Measurements from ENCODE around the gene CEMP1.
A peak's percentile ranks its signal among the peaks of the same experiment; 100 is the strongest.

Gene CEMP1

DNA sequence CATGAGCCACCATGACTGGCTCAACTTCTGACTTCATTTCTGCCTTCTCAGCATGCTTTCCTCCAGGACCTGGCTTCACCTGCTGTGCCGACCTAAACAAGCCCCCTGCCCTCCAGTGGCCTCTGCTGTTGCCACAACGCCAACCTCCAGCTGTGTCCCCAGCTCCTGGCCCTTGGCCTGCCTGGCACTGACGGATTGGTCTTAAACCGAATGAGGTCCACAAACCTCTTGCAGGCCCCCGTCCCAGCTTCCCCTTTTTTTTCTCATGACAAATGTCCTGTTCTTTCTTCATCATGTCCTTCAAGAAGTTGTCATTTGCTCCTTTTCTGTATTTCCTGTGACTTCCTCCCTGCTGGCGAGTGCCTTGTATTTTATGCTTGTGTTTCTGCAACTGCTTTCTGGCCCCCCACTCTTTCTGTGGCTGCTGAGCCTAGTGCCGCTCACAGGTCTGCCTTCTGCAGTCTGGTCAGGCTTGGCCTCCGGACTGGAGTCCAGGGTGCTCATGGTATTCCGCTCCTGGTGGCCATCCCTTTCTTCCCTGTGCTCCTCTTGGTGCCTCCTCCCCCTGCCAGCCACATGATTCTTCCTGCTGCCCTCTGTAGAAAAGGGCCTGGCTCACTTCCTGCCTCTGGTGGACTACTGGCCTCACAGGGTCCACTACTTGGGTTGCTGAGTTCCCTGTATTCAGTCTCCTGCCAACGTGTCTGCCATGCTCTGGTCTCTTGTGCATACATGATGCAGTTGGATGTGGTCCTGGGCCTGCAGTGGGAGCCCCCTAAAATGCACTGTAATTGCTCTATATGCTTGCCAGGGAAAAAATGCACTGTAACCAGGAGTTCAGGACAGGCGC is 14.6 kb downstream of the CEMP1 start:
- peak overlapping the region; percentile 24 for H3K4me3 ChIP-seq (ENCODE audit: low read length)
- no peak for DNase-seq (ENCODE audit: low read depth)
- no peak for TF ChIP-seq CTCF (conservative IDR thresholded peaks at IDR 0.05; ENCODE audit: low read depth, low read length)

- DNase-seq (ENCODE audit: low read depth): no peak
- no peak for TF ChIP-seq CTCF (conservative IDR thresholded peaks at IDR 0.05; ENCODE audit: low read depth, low read length)
- peak overlapping the region; percentile 91 for H3K4me3 ChIP-seq (ENCODE audit: low read length)
Measured at GRCh38 chr16:2515180-2515851, 15.9 kb downstream of the CEMP1 start.

DNA sequence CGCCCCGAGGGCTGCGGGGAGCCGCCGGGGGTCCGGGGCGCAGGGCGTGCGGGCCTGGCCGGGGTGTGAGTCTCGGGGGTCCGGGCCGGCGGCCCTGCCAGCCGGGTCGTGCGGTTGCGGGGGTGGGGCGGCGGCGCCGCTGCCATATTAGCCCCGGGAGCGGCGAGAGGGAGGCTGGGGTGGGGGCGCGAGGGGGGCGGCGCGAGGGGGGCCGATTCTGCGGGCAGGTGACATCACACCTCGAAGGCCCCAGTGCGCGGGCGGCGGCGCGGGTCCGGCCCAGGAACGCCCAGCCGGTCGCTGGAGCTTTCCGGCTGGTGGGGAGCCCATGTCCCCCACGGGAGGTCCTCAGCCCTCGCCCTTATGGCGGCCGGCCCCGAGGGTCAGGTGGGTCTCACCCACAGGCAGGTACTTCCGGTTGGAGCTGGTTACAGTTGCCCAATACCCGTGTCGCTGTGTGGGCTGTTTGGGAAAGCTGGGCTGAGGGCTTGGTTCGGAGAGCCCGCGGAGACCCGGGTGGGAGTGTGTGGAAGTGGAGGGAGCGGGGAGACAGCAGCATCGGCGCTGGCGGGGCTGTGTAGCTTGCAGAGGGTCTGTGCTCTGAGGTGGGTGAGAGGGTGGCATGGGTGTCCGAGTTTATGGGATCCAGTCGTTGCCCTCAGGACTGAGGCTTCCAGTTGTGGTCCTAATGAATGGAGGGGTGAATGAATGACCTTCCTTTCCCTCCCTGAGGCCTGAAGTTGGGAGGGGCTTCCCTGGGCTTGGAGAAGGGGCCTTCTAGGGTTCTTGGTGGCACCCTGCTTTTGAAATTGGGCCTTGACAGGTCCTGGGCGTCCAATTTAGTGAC is 16.7 kb downstream of the CEMP1 start:
- peak overlapping the region; percentile 91 for H3K4me3 ChIP-seq (ENCODE audit: low read length)
- no peak for DNase-seq (ENCODE audit: low read depth)
- TF ChIP-seq CTCF (conservative IDR thresholded peaks at IDR 0.05; ENCODE audit: low read depth, low read length): no peak

GRCh38 chr16:2513405-2514332 is 17.5 kb downstream of the CEMP1 start, which contains the start of gene ATP6V0C:
Gene ATP6V0C, plus strand, starts transcription at chr16:2513952. Its CDS starts 152 bp downstream, at chr16:2514104.
- H3K4me3 ChIP-seq (ENCODE audit: low read length): peak within 1 kb of the TSS; percentile 91
- peak; percentile 62 for DNase-seq (ENCODE audit: low read depth)
- no peak for TF ChIP-seq CTCF (conservative IDR thresholded peaks at IDR 0.05; ENCODE audit: low read depth, low read length)

GRCh38 chr16:2512735-2513404 is 18.3 kb downstream of the CEMP1 start:
- no peak for DNase-seq (ENCODE audit: low read depth)
- peak; percentile 12 for TF ChIP-seq CTCF (conservative IDR thresholded peaks at IDR 0.05; ENCODE audit: low read depth, low read length)
- H3K4me3 ChIP-seq (ENCODE audit: low read length): peak overlapping the region; percentile 37
